Gastrocnemius medialis (tissue), 4 donors: Measurements from ENCODE around the gene NDUFS1.

ENCODE experiments used
- POLR2A ChIP-seq, 2 donors: fragments of 450-650 bp; IDR thresholded peaks; one replicate each; pipeline ENCODE4 v1.6.1; 2017; ENCODE audit warnings: antibody characterized with exemption in 2 of 2, mild to moderate bottlenecking in 2 of 2, moderate library complexity in 2 of 2
- TF ChIP-seq, protein P1 (sequence below), 5 experiments: fragments of 450-650 bp in 3 of 5; fragments of 200-600 bp in 2 of 5; sonication (generic) in 2 of 5; IDR thresholded peaks in 4 of 5; conservative IDR thresholded peaks in 1 of 5; 1 replicate in 4 of 5; 2 replicates in 1 of 5; pipeline ENCODE4 v1.5.1; 2016 to 2019; ENCODE audit warnings: antibody characterized with exemption in 5 of 5, mild to moderate bottlenecking in 3 of 5, moderate library complexity in 3 of 5

- TF ChIP-seq, protein P1, sequence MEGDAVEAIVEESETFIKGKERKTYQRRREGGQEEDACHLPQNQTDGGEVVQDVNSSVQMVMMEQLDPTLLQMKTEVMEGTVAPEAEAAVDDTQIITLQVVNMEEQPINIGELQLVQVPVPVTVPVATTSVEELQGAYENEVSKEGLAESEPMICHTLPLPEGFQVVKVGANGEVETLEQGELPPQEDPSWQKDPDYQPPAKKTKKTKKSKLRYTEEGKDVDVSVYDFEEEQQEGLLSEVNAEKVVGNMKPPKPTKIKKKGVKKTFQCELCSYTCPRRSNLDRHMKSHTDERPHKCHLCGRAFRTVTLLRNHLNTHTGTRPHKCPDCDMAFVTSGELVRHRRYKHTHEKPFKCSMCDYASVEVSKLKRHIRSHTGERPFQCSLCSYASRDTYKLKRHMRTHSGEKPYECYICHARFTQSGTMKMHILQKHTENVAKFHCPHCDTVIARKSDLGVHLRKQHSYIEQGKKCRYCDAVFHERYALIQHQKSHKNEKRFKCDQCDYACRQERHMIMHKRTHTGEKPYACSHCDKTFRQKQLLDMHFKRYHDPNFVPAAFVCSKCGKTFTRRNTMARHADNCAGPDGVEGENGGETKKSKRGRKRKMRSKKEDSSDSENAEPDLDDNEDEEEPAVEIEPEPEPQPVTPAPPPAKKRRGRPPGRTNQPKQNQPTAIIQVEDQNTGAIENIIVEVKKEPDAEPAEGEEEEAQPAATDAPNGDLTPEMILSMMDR (IDR thresholded peaks at IDR 0.05 in 4 of 5, conservative IDR thresholded peaks at IDR 0.05 in 1 of 5): no peak
- TF ChIP-seq POLR2A (IDR thresholded peaks at IDR 0.05): no peak
Measured at GRCh38 chr2:206160125-206160806, 1.0 kb upstream of the NDUFS1 start.
